GM12892 (cell line): ENCODE data around the gene ABHD17B.

Experiments
- POLR2A ChIP-seq: IDR thresholded peaks from 2 replicates; pipeline ENCODE4 v1.6.1; 2011; ENCODE audit warnings: low read depth, low read length, control low read depth
- POLR2AphosphoS5 ChIP-seq: IDR thresholded peaks from 2 replicates; pipeline ENCODE4 v1.6.1; 2011; ENCODE audit warnings: low read depth, low read length, control low read depth
- TAF1 ChIP-seq: IDR thresholded peaks from 2 replicates; pipeline ENCODE4 v1.6.1; 2011; ENCODE audit warnings: low read depth, mild to moderate bottlenecking, control low read depth, low read length, borderline replicate concordance

DNA sequence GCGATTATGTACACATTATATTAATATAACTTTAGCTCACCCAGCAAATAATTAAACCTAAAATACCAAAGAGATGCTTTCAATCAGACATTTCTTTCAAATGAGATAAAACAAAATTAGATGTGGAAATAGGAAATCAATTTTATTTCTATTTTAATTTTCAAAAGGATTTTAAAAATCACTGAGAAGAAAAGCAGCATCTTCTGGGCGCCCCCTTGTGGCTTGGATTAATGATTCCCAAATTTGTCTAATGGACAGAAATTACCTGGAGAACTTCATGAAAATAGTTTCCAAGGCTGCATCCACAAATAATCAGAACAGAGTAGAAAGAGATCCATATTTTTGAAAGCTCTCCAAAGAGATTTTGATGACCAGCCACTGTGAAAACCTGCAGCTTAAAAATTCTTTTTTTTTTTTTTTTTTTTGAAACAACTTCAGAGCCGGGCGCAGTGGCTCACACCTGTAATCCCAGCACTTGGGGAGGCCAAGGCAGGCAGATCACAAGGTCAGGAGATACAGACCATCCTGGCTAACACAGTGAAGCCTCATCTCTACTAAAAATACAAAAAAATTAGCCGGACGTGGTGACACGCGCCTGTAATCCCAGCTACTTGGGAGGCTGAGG is 91.8 kb downstream of the ABHD17B start:
- TF ChIP-seq TAF1 (no peak), POLR2AphosphoS5 (no peak), POLR2A (no peak)
